ENCODE measurements around the gene SMAD4.
"Not testable (repeated sequence)": the region's sequence is repeated elsewhere in the genome, so short reads cannot be mapped to it uniquely, and the experiment has no call there.

The SMAD4 gene

DNA sequence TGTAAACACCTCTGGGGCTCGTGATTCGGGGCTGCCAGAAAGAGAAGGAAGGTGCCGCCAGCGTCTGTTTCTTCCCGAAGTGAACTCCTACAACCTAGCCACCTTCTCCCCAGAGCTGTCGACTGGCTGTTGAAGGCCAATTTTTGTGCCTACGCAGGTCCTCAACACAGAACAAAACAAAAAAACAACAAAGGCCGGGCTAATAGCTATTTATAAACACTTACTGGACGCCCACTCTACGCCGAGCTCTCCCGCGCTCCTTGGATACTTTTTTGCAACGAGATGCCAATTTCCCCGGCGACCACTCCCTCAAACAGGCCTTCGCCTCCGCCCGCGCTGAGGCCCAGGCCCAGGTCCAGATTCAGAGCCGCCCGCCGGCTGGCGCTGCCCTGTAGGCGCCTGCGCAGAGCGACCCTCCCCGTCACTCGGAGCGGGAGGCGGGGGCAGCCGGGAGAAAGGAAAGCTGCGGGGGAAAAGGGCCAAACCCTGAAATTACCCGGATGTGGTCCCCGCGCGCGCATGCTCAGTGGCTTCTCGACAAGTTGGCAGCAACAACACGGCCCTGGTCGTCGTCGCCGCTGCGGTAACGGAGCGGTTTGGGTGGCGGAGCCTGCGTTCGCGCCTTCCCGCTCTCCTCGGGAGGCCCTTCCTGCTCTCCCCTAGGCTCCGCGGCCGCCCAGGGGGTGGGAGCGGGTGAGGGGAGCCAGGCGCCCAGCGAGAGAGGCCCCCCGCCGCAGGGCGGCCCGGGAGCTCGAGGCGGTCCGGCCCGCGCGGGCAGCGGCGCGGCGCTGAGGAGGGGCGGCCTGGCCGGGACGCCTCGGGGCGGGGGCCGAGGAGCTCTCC lies at the start of gene SMAD4:
TSS of gene SMAD4 (plus strand) at position 520 of the 843 bp plus-strand sequence. CDS start 16,834 bp downstream, outside the sequence.
- peak; percentile 99 for DNase-seq

DNA sequence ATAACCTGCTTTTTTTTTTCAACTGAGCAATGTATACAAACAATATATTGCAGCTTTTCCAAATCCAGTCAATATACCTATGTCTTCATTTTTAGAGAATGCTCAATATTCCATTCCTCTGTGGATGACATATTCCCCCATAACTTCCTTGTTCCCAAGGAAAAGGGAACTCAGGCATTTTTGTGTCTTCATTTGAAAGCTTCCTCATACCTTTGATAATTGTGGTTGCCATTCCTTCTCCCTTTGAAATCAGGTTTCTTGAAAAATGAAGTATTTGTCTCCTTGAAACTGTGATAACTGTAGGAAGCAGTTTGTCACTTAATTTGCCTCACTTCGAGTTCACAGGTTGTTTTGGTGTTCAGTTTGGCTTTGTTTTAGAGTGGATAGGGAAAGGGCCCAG lies 48.6 kb upstream of the SMAD4 start:
- DNase-seq = no peak

- DNase-seq = no peak
These were observed 47.8 kb upstream of the SMAD4 start for GRCh38 chr18:50982086-50982801.

DNA sequence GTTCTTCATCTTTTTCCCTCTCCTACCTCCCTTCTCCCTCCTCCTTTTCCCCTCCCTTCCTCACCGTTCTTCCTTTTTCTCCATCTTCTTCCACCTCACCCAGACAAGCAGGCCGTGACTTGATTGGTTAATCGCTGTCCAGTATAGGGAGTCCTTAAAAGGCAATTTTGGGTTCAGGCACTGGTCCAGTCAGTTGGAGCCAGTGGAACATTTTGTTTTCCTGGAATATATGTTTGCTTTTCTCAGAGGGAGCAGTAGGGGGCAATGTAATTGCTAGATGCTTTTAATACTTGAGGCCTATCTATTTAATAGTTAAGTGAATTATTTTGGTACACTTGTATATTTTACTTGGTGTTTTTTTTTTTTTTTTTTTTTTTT lies 47.2 kb upstream of the SMAD4 start:
- DNase-seq = no peak

DNA sequence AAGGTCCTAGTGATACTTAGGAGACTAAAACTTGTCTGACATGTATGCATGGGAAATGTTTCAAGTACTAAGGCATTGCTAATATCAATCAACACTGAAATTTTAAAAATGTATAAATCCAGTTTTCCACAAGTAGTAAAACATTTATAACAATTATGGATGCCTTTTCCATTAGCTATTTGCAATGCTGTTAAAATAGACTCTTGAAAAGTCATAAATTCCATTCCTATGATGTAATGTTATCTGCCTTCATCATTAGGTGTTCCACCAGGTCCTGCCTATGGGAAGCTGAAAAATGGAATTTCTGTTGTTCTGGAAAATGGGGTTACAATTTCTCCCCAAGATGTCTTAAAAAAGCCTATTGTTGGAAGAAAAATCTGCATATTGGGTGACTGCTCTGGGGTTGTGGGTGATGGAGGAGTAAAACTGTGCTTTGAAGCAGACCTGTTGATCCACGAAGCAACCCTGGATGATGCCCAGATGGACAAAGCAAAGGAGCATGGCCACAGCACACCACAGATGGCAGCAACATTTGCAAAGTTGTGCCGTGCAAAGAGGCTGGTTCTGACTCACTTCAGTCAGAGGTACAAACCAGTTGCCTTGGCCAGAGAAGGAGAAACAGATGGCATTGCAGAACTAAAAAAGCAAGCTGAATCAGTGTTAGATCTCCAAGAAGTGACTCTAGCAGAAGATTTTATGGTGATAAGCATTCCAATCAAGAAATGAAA lies 43.5 kb upstream of the SMAD4 start:
- no peak for DNase-seq

- DNase-seq = no peak
These were observed 42.8 kb upstream of the SMAD4 start for GRCh38 chr18:50987261-50987660.

DNA sequence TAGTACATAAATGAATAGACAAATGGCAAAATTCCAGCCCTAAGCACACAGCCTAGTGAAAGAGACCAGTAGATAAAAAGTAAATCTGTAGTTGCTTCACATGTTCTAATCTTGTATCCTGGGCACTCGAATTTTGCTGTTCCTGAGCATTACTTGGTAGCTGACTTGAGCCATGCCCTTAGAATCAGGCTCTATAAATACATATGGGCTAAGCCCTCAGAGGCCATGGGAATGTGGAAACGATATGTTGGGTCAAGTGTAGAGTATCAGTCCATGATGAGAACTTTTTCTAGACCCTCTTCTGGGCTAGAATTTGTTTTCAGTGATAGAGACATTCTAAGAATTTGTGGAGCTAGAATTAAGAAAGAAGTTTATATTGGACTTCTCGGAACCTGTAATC lies 40.3 kb upstream of the SMAD4 start:
- no peak for DNase-seq

DNA sequence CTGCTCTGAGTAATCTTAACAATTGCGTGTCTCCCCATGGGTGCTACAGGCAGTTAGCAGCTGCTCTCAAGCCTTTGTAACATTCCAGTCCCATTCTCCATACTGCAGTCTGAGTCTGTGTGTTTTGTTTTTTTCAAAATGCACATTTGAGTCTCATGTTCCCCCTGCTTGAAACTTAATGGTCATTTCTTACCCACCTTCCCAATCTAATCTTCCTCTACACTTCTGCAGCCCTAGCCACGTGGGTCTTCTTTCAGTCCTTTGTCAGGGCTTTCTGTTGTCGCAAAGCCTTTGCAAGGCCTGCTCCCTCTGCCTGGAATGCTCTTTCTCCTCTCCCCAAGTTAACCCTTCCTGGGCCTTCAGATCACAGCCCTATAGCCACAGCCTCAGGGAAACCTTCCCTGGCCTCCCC lies 37.7 kb upstream of the SMAD4 start:
- no peak for DNase-seq

DNA sequence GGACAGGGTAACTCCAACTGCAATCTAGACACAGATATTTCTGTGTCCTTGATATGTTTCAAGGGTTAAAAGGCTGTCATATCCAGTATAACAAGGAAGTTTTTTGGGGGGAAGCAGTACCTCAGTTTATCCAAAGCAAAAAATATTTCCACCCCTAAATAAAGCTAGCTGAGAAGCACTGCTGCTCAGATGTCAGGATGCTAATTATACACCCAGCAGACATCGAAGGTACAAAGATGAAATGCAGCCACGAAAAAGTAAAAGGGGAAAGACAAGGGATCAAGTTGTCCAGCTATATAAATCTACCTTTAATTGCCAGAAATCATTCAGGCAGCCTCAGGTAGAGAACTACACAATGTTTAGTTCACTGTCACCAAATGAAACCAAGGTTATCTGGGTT lies 36.0 kb upstream of the SMAD4 start:
- DNase-seq = no peak

GRCh38 chr18:51003174-51003573 lies 26.8 kb upstream of the SMAD4 start:
- DNase-seq = not testable (repeated sequence)

- DNase-seq = no peak
These were observed 23.8 kb upstream of the SMAD4 start for GRCh38 chr18:51006061-51006818.

- DNase-seq = no peak
These were observed 22.8 kb upstream of the SMAD4 start for GRCh38 chr18:51006948-51007789.

DNA sequence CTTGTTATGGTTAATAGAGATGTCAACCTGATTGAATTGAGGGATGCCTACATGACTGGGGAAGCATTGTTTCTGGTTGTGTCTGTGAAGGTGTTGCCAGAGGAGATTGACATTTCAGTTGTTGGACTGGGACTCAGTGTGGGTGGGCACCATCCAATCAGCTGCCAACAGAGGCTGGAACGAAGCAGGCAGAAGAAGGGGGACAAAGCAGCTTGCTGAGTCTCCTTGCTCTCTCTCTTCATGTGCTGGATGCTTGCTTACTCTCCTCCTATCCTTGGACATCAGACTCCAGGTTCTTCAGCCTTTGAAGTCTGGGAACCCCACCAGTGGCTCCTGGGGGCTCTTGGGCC lies 22.2 kb upstream of the SMAD4 start:
- no peak for DNase-seq

- no peak for DNase-seq
These were observed 20.9 kb upstream of the SMAD4 start for GRCh38 chr18:51009072-51009471.

- DNase-seq = no peak
These were observed 19.8 kb upstream of the SMAD4 start for GRCh38 chr18:51010218-51010617.

GRCh38 chr18:51011709-51012108 lies 18.3 kb upstream of the SMAD4 start:
- no peak for DNase-seq

DNA sequence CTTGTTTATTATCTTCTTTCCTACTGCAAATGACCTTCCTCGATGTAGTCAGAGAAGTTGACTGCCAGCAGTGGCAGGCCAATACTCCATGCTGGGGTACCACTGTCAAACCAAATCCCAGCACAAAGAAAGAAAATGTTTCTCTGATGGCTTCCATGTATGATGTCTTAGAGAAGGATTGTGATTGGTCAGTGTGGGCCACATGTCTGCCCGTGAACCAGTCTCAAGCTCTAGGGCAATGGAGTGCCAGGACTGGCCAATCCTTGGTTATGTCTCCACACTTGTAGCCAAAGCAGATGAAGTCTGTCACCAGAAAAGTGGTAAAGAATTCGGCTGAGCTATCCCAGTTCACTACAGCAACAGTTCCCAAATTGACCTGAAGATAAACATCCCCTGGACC lies 17.6 kb upstream of the SMAD4 start:
- DNase-seq = no peak

DNA sequence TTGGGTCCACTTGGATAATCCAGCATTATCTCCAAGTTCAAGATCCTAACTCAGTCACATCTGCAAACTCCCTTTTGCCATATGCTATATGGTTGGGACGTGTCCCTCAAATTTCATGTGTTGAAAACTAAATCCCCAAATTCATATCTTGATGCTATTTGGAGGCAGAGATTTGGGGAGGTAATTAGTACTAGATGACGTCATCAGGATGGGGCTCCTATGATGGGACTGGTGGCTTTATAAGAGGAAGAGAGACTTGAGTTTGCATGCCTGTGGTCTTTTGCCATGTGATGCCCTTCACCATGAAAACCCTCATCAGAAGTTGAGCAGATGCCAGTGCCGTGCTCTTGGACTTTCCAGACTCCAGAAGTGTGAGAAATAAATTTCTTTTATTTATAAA lies 16.8 kb upstream of the SMAD4 start:
- DNase-seq = no peak

DNA sequence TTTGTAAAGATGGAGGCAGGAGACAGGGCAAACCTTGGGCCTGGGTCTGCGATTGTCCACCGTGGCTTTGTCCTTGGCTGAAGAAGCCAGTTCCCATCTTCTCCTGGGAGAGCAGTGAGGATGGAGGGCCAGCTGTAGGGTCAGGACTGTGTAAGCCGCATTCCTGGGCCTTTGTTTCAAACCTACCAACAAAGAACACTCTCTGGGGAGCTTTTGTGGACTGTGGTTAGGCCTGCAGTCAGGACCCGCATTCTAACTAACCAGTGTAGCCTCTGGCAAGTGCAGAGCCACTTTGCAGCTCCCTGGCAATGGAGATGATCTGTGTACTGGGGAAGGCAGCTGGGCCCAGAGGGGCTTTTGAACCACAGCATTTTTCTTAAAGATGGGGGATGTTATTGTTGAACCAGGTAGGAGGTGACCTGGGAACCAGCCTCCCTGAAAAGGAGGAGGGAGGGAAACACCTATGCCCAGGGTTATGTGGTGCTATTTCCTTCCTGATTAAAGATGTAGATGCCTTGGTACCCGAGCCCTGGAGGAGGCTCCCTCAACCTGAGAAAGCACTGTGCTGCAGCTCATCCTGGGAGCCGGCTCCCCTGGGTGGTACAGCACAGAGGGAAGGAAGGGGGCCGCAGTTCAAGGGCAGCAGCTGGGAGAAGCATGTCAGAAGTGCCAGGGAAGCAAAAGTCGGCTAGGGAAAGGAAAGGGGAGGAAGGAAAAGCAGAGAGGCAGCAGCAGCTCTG lies 12.7 kb upstream of the SMAD4 start:
- DNase-seq = no peak

DNA sequence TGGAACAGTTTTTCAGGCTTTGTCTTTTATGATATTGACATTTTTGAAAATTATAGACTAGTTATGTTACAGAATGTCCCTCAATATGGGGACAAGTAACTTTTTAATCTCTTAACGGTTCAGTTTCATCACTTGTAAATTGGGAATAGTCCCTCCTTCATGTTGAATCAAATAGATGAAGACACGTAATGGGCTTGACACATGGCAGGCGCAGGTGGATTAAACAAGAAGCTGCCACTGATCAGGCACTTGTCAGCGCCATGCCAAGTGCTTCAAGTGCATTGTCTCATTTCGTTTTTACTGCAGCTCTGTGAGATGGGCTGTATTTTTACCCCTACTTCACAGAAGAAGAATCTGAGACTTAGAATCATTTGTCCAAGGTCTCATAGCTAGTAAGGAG lies 9.5 kb upstream of the SMAD4 start:
- DNase-seq = no peak

GRCh38 chr18:51021226-51021965 lies 8.6 kb upstream of the SMAD4 start:
- no peak for DNase-seq

Data from stimulated activated CD4-positive, alpha-beta T cell treated with anti-CD3 and anti-CD28 coated beads, Interleukin-15, amount 100 ng/mL, for 24 hours (primary cell).